ENCODE data around the gene TBC1D16.
A peak's percentile ranks its signal among the peaks of the same experiment; 100 is the strongest.

Gene TBC1D16

DNA sequence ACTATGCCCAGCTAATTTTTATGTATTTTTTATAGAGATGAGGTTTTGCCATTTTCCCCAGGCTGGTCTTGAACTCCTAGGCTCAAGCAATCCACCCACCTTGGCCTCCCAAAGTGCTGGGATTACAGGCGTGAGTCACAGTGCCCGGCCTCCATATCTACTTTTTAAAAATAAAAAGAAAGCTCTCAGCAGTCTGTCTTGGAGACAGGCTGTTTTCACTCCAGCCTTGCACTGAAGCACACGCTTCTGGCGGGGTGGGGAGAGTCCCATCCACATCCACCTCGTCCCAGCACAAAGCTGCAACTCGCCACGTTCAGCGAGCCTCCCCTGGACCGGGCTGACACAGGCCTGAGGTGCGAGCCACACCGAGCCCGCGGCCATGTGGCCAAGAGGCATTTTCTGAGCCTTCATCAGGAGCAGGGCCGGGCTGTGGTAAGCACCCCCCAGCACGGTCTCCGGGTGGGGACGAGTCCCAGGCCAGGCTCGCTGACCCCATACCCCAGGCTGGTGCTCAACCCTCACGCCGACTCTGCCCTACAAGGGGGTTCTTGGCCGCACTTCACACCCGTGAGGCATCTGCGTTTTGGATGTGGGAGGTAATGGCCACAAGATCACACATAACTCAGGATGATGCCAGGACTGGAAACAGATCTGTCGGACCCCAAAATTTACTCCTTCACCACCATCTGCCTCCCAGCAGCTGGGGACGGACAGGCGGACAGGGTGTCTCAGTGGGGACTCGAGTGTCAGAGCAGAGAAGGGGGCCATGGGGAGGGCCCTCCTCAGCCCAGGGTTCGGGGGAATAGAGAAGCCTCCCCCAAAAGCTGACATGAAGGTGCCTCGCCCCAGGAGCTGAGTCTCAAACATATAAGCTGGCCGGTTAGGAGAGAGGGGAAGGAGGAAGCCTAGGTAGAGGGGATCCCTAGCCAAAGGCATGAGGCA, 28.6 kb downstream of the TBC1D16 start:
- H3K9me3 ChIP-seq (ENCODE audit: control insufficient read depth, low read length): no peaks in the 10 kb centered on the region

GRCh38 chr17:80006339-80006720, 29.3 kb downstream of the TBC1D16 start:
- peaks cover 15% of the 10 kb centered on the region for H3K4me1 ChIP-seq (ENCODE audit: control insufficient read depth, insufficient read depth, low read length)
- H3K9me3 ChIP-seq (ENCODE audit: control insufficient read depth, low read length): no peaks in the 10 kb centered on the region
- H3K9ac ChIP-seq (ENCODE audit: low read length): peak overlapping the region; percentile 1
- DNase-seq (ENCODE audit: low read depth): no peak
- H3K27me3 ChIP-seq (replicated peaks; ENCODE audit: control insufficient read depth, insufficient read depth, low read length): no peaks in the 10 kb centered on the region
- H3K36me3 ChIP-seq (ENCODE audit: control insufficient read depth, insufficient read depth, low read length, severe bottlenecking): peaks cover 60% of the 10 kb centered on the region
- no peak overlapping the region for H3K4me3 ChIP-seq (ENCODE audit: low read length)

More for the DNA sequence above, 28.6 kb downstream of the TBC1D16 start:
- peaks cover 61% of the 10 kb centered on the region for H3K36me3 ChIP-seq (ENCODE audit: control insufficient read depth, insufficient read depth, low read length, severe bottlenecking)
- peak overlapping the region; percentile 1 for H3K9ac ChIP-seq (ENCODE audit: low read length)
- H3K27me3 ChIP-seq (replicated peaks; ENCODE audit: control insufficient read depth, insufficient read depth, low read length): no peaks in the 10 kb centered on the region
- no peak overlapping the region for H3K4me3 ChIP-seq (ENCODE audit: low read length)
- peaks cover 19% of the 10 kb centered on the region for H3K4me1 ChIP-seq (ENCODE audit: control insufficient read depth, insufficient read depth, low read length)
- DNase-seq (ENCODE audit: low read depth): no peak

- peaks cover 53% of the 10 kb centered on the region for H3K36me3 ChIP-seq (ENCODE audit: control insufficient read depth, insufficient read depth, low read length, severe bottlenecking)
- H3K4me1 ChIP-seq (ENCODE audit: control insufficient read depth, insufficient read depth, low read length): peaks cover 15% of the 10 kb centered on the region
- DNase-seq (ENCODE audit: low read depth): peak; percentile 69
- no peak overlapping the region for H3K4me3 ChIP-seq (ENCODE audit: low read length)
- peak overlapping the region; percentile 1 for H3K9ac ChIP-seq (ENCODE audit: low read length)
- H3K27me3 ChIP-seq (replicated peaks; ENCODE audit: control insufficient read depth, insufficient read depth, low read length): no peaks in the 10 kb centered on the region
- no peaks in the 10 kb centered on the region for H3K9me3 ChIP-seq (ENCODE audit: control insufficient read depth, low read length)
These were observed 30.0 kb downstream of the TBC1D16 start for GRCh38 chr17:80005360-80006338.

DNA sequence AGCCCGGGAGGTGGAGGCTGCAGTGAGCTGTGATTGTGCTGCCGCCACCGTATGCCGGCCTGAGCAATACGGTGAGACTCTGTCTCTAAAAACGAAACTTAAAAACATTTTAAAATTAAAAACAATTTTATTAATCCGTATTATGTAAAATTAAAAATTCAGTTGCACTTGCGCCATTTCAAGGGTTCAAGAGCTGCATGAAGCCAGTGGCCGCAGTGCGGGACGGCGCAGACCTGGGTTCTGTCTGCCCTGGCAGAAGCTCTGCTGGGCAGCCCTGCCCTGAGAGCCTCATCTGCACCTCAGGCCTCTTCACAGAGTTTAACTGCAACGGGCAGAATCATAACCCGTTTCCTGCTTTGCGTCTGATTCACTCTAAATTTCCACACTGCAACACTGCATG, 31.7 kb downstream of the TBC1D16 start:
- DNase-seq (ENCODE audit: low read depth): no peak
- peaks cover 10% of the 10 kb centered on the region for H3K4me1 ChIP-seq (ENCODE audit: control insufficient read depth, insufficient read depth, low read length)
- peaks cover 44% of the 10 kb centered on the region for H3K36me3 ChIP-seq (ENCODE audit: control insufficient read depth, insufficient read depth, low read length, severe bottlenecking)
- H3K9me3 ChIP-seq (ENCODE audit: control insufficient read depth, low read length): no peaks in the 10 kb centered on the region
- H3K9ac ChIP-seq (ENCODE audit: low read length): no peak overlapping the region
- H3K27me3 ChIP-seq (replicated peaks; ENCODE audit: control insufficient read depth, insufficient read depth, low read length): no peaks in the 10 kb centered on the region
- H3K4me3 ChIP-seq (ENCODE audit: low read length): no peak overlapping the region

DNA sequence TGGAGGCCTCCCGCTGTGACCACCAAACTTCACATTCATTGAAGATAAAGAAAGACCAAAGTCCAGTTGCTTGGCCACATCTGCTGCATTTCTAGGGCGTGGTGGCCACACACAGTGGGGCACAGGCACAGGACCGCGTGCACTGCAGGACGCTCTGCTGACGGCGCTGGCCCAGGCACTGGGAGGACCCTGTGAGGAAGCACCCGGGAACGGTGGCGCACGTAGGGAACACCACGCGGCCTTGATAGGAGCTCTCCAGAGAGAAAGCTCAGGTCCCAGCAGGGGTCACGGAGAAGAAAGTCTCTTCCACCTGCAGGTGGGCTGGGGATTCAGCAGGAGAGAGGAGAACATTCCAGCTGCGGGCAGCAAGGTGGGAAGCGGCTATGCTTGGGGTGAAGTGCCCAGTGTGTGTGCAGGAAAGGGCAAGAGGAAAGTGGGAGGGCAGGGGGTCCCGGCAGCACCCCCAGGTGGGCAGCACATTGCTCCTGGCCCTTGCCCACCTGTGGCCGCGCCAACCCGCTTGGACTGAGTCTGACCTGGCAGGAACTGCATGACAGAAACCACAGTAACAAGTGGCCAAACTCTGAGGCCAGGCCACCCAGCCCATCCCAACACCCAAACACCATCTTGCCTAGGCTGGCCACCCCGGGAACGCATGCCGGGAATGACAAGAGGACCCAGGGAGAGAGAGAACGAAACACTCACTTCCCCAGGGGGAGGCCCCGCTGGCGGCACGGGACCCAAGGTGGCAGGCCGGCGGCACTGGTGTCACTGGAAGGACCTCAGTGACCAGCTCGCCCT, 32.8 kb downstream of the TBC1D16 start:
- Histone ChIP-seq H3K36me3 (ENCODE audit: control insufficient read depth, insufficient read depth, low read length, severe bottlenecking) (peaks cover 49% of the 10 kb centered on the region), H3K4me3 (ENCODE audit: low read length) (no peak overlapping the region), H3K4me1 (ENCODE audit: control insufficient read depth, insufficient read depth, low read length) (peaks cover 4% of the 10 kb centered on the region), H3K9me3 (ENCODE audit: control insufficient read depth, low read length) (no peaks in the 10 kb centered on the region), H3K9ac (ENCODE audit: low read length) (no peak overlapping the region), H3K27me3 (replicated peaks; ENCODE audit: control insufficient read depth, insufficient read depth, low read length) (no peaks in the 10 kb centered on the region)
- DNase-seq (ENCODE audit: low read depth): no peak

DNA sequence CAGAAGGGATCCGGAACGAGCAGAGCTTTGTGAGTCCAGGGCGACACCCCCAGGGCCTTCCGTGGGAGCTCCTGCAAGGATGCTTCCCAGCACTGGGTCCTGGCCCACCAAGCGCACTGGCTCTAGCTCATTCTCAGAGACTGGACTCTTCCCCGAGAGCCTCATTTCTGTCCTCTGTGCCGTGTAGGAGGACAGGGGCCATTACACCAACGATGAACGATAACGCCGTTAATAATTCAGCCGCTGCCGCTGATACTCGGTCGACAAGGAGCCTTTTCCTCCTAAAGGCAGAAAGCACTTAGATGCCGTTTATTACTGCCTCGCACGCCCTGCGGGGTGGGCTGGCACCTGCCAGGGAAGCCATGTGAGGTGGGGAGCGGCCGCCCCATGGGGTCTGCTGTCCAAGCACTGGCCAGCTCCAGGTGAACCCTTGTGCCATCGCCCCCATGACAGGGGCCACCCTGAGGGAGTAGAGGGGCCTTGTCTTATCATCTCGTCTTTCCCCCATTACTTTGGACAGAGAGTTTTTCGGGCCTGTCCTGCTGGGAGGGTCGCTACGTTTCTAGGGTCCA, 33.5 kb downstream of the TBC1D16 start:
- Histone ChIP-seq H3K27me3 (replicated peaks; ENCODE audit: control insufficient read depth, insufficient read depth, low read length) (no peaks in the 10 kb centered on the region), H3K4me1 (ENCODE audit: control insufficient read depth, insufficient read depth, low read length) (peaks cover 8% of the 10 kb centered on the region), H3K4me3 (ENCODE audit: low read length) (no peak overlapping the region), H3K36me3 (ENCODE audit: control insufficient read depth, insufficient read depth, low read length, severe bottlenecking) (peaks cover 48% of the 10 kb centered on the region), H3K9me3 (ENCODE audit: control insufficient read depth, low read length) (no peaks in the 10 kb centered on the region), H3K9ac (ENCODE audit: low read length) (no peak overlapping the region)
- no peak for DNase-seq (ENCODE audit: low read depth)

DNA sequence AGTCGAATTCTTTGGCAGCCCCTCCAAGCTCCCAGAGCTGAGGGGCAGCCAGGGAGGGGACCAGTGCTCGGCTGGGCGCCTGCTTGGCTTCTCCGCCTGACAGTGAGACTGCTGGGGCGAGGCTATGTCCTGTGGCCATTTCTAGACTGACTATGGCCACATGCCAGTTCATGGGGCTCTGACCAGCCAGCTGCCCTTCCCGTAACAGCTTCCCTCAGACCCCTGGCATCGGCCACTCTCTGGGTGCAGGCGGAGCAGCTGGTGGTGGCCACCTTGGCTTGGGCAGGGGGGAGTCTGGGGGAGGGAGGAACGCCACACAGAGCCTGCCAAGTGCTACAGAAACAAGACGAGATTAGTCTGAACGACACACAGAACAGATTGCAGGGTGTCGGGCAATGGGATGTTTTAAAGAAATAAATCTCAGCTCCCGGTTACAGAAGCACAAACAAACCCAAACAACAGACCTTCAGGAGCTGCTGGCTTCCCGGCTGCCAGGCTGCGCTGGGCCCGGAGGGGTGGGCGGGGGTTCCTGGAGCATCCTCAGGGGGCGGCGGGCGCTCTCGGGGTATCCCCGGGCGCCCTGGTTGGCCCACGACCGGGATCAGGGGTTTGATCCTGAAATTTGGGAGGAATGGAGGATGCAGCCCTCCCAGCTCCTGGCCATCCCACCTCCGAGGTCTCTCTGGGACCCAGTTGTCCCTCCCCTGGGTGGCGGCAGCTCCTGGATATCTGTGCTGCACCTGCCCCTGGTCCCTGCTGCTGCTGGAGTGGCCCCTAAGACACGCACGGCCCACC, 34.5 kb downstream of the TBC1D16 start:
- H3K36me3 ChIP-seq (ENCODE audit: control insufficient read depth, insufficient read depth, low read length, severe bottlenecking): peaks cover 46% of the 10 kb centered on the region
- DNase-seq (ENCODE audit: low read depth): no peak

GRCh38 chr17:80000136-80000535, 35.5 kb downstream of the TBC1D16 start:
- no peak overlapping the region for H3K9ac ChIP-seq (ENCODE audit: low read length)
- no peaks in the 10 kb centered on the region for H3K27me3 ChIP-seq (replicated peaks; ENCODE audit: control insufficient read depth, insufficient read depth, low read length)
- peaks cover 43% of the 10 kb centered on the region for H3K36me3 ChIP-seq (ENCODE audit: control insufficient read depth, insufficient read depth, low read length, severe bottlenecking)
- no peak for DNase-seq (ENCODE audit: low read depth)
- no peak overlapping the region for H3K4me3 ChIP-seq (ENCODE audit: low read length)
- peaks cover 11% of the 10 kb centered on the region for H3K4me1 ChIP-seq (ENCODE audit: control insufficient read depth, insufficient read depth, low read length)
- H3K9me3 ChIP-seq (ENCODE audit: control insufficient read depth, low read length): no peaks in the 10 kb centered on the region

More for the DNA sequence above, 34.5 kb downstream of the TBC1D16 start:
- no peaks in the 10 kb centered on the region for H3K27me3 ChIP-seq (replicated peaks; ENCODE audit: control insufficient read depth, insufficient read depth, low read length)
- H3K4me1 ChIP-seq (ENCODE audit: control insufficient read depth, insufficient read depth, low read length): peaks cover 14% of the 10 kb centered on the region
- H3K4me3 ChIP-seq (ENCODE audit: low read length): no peak overlapping the region
- H3K9ac ChIP-seq (ENCODE audit: low read length): no peak overlapping the region
- no peaks in the 10 kb centered on the region for H3K9me3 ChIP-seq (ENCODE audit: control insufficient read depth, low read length)

DNA sequence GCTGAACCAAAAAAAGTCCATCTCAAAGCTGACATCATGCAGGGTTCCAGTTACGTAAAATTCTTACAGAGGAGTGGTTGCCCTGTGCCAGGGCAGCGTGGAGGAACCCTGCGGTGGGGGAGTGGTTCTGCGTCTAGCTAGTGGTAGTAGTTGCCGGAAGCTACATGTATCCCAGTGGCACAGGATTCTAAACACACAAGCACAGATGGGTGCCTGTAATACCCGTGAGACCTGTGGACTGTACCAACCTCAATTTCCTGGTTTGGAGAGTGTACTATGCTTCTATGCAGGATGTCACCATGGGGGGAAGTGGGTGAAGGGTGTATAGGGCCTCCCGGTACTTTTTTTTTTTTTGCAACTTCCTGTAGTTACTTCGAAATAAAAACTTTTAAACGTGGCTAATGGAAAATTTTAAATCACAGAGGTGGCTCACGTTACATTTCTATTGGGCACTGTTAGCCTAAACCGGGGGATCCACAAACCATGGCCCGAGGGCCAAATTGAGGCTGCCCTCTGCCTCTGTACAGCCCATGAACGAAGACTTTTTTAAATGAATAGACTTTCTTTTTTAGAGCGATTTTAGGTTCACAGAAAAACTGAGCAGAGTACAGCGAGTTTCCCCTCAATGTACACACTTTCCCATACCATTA, 38.5 kb downstream of the TBC1D16 start:
- H3K4me3 ChIP-seq (ENCODE audit: low read length): no peak overlapping the region
- no peaks in the 10 kb centered on the region for H3K9me3 ChIP-seq (ENCODE audit: control insufficient read depth, low read length)
- no peak for DNase-seq (ENCODE audit: low read depth)
- no peaks in the 10 kb centered on the region for H3K27me3 ChIP-seq (replicated peaks; ENCODE audit: control insufficient read depth, insufficient read depth, low read length)
- H3K4me1 ChIP-seq (ENCODE audit: control insufficient read depth, insufficient read depth, low read length): peaks cover 32% of the 10 kb centered on the region
- H3K36me3 ChIP-seq (ENCODE audit: control insufficient read depth, insufficient read depth, low read length, severe bottlenecking): peaks cover 23% of the 10 kb centered on the region
- no peak overlapping the region for H3K9ac ChIP-seq (ENCODE audit: low read length)
